Lower leg skin (tissue), 4 donors: Measurements from ENCODE around the gene RALGAPA1. TPM values are rescaled to one million over a fixed set of nuclear protein-coding genes. Genes with fewer than 3 reads are reported as not detected.
A peak's percentile ranks its signal among the peaks of the same experiment; 100 is the strongest.
"Not testable (repeated sequence)": the region's sequence is repeated elsewhere in the genome, so short reads cannot be mapped to it uniquely, and the experiment has no call there.

ENCODE experiments used
- DNase-seq, 2 donors: peaks; one replicate each; pipeline ENCODE4 v3.0.0-alpha.2; 2019; ENCODE audit warnings: low spot score in 2 of 2
- H3K4me3 ChIP-seq: fragments of 200-600 bp; sonication (generic); 2 replicates; pipeline ENCODE4 v1.5.1; 2017; ENCODE audit warnings: mild to moderate bottlenecking, low read depth; ENCODE audit not compliant: poor library complexity, severe bottlenecking
- POLR2A ChIP-seq, 2 donors: fragments of 450-650 bp; IDR thresholded peaks; one replicate each; pipeline ENCODE4 v1.6.1; 2016 to 2017; ENCODE audit warnings: antibody characterized with exemption in 2 of 2, mild to moderate bottlenecking in 1 of 2, moderate library complexity in 1 of 2
- WGBS, 2 donors: methylation state at CpG; one replicate each; pipeline ENCODE4 v1.1.5; 2018; 5-methylcytosine and 5-hydroxymethylcytosine counted together
- intact Hi-C: fragments of 100-400 bp; cut with DNase I; formaldehyde crosslinking; loops from one replicate; pipeline ENCODE4 v1.15.0; 2023; ENCODE audit warnings: low total_unique reads
- total RNA-seq, 4 donors: library from RNA; depleted of rRNA; stranded (reverse); fragments of >200 nt; gene quantifications; one replicate each; pipeline ENCODE4 v1.1.0, GENCODE V29; 2016
- TF ChIP-seq, protein P1 (sequence below), 3 donors: fragments of 450-650 bp; IDR thresholded peaks; one replicate each; pipeline ENCODE4 v1.5.1; 2016; ENCODE audit warnings: antibody characterized with exemption in 3 of 3, mild to moderate bottlenecking in 3 of 3, moderate library complexity in 2 of 3

Gene RALGAPA1
- 10 to 100 TPM; 48.4 to 56.9 (median 50.2) TPM for total RNA-seq

DNA sequence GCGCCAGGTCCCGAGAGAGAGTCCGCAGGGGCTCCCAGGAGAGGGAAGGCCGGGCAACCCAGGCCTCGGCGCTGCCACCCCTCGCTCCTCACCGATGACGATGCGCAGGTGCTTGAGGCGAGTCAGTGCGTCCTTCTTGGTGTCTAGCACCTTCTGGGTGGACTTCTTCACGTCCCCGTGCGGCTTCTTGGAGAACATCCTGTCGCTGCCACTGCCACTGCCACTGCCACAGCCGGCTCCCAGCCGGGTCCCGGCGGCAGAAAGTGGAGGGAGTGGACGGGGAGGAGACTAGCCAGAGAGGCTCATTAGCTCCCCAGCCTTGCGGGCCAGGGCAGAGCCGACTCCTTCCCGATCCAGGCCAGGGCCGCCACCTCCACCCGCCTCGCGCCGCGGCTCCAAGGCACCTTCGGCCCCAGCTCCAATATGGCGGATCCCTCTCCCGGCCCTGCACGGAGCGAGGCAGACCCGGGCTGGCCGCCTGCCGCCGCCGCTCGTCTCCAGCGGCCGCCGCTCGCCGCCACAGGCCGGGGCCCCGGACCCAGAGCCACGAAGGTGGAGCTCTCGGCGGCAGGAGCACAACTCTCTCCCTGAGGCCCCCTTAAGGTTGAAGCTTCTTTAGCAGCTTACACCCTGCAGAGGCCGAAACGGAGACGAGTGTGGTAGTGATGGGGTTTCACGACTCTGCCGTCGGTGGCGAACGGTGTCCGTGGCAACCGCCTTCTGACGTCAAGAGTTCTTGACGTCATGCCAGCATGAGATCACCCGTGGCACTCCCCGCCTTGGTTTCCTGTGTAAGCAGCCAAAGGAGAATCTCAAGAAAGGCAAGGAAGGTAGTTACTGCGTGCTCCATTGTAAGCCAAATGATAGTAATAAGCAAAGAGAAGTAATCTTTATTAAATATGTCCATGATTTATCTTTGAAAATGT, at the start of gene RALGAPA1:
TSS of gene RALGAPA1 (minus strand) at position 658 of the 926 bp plus-strand sequence. CDS start at position 198, 460 bp downstream.
- peak within 1 kb of the TSS; percentile 52 for H3K4me3 ChIP-seq
- WGBS, 2 donors = 0 to 1% methylated on average over 23 to 31 of the region's 66 CpGs
- intact Hi-C loops = not testable (repeated sequence)
- TF ChIP-seq, protein P1, sequence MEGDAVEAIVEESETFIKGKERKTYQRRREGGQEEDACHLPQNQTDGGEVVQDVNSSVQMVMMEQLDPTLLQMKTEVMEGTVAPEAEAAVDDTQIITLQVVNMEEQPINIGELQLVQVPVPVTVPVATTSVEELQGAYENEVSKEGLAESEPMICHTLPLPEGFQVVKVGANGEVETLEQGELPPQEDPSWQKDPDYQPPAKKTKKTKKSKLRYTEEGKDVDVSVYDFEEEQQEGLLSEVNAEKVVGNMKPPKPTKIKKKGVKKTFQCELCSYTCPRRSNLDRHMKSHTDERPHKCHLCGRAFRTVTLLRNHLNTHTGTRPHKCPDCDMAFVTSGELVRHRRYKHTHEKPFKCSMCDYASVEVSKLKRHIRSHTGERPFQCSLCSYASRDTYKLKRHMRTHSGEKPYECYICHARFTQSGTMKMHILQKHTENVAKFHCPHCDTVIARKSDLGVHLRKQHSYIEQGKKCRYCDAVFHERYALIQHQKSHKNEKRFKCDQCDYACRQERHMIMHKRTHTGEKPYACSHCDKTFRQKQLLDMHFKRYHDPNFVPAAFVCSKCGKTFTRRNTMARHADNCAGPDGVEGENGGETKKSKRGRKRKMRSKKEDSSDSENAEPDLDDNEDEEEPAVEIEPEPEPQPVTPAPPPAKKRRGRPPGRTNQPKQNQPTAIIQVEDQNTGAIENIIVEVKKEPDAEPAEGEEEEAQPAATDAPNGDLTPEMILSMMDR (IDR thresholded peaks at IDR 0.05) = peak in 1 of 3 donors; percentile 74
- TF ChIP-seq POLR2A (IDR thresholded peaks at IDR 0.05) = peak in 1 of 2 donors; percentile 10
- DNase-seq = peak; percentile 94 to 98

DNA sequence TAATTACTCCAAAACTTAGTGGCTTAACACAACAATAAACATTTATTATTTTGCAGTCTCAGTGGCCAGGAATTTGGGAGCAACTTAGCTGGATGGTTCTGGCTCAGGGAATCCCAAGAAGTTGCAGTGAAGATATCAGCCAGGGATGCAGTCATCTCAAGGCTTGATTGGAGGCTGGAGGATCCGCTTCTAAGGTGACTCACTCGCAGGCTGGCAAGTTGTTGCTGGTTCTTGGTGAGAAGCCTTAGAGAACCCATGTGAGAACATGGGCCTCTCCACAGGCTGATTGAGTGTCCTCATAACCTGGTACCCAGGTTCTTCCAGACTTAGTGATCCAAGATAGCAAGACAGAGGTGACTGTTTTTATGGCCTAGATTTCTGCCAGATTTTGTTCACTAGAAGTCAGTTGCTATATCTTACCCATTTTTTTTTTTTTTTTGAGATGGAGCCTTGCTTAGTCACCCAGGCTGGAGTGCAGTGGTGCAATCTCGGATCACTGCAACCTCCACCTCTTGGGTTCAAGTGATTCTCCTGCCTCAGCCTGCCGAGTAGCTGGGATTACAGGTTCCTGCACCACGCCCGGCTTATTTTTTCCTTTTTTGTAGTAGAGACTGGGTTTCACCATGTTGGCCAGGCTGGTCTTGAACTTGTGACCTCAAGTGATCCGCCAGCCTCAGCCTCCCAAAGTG, 49.6 kb upstream of the RALGAPA1 start:
- WGBS, 2 donors = 72 to 78% methylated on average over 7 of the region's 7 CpGs
- no peak for TF ChIP-seq POLR2A (IDR thresholded peaks at IDR 0.05)
- DNase-seq = no peak
- intact Hi-C loops = no loop called here
- H3K4me3 ChIP-seq = no peak overlapping the region

DNA sequence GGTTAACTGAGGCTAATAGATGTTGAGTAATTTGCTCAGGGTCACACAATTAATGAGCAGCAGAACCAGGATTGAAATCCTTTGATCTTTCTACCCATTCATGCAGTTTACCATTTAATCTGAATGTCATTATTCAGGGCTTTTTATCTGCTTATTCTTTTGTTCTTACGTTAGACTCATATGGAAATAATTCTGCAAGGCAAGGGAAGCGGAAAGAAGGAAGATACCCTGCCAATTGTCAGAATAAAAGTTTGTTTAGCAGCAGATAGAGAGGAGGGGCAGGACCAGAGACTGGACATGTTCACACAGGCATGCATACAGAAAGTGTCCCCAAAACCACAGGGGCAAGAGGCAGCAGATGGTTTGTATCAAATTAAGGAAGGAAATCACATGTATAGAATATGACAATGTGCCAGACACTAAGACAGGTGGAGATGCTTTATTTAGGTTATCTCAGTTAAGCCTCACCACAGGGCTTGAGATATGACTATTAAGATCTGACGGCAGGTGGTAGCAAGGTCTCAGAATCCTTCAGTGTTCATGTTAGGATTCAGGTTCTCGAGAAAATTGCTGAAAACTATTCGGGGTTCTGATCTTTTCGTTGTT, 46.9 kb upstream of the RALGAPA1 start:
- 72 to 75% methylated on average over 6 of the region's 6 CpGs for WGBS, 2 donors
- no peak overlapping the region for H3K4me3 ChIP-seq
- no peak for DNase-seq
- intact Hi-C loops = no loop called here
- no peak for TF ChIP-seq POLR2A (IDR thresholded peaks at IDR 0.05)
- TF ChIP-seq, protein P1 (IDR thresholded peaks at IDR 0.05) = no peak

DNA sequence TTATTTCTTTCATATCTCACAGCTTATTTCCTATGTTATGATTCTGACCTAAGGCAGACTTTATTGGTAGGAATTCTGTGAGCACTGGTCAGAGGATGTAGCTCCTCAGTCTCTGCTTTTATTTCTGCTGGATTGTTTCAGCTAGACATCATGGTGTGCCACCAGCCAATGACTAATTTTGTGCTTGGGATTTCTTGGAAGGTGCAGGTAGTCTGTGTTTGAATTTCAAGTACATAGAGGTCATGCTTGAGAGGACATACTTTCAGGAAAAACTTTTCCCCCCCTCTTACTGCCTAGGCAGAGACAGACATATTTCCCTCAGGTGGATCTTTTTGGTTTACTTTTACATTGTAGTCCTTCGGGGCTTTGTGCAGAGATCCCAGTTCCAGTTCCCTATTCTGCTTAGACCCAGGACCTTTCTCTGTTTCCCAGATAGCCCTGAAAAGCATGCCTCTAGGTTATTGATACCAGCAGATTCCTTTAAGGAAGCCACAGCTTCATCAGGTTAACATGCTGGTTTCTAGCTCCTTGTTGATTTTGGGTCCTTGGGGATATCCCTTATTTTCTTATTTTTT, 45.7 kb upstream of the RALGAPA1 start:
- no peak for TF ChIP-seq POLR2A (IDR thresholded peaks at IDR 0.05)
- TF ChIP-seq, protein P1 (IDR thresholded peaks at IDR 0.05) = no peak
- no peak overlapping the region for H3K4me3 ChIP-seq
- no peak for DNase-seq
- intact Hi-C loops = no loop called here
- WGBS, 2 donors = 88% methylated on average over 1 of the region's 1 CpG

DNA sequence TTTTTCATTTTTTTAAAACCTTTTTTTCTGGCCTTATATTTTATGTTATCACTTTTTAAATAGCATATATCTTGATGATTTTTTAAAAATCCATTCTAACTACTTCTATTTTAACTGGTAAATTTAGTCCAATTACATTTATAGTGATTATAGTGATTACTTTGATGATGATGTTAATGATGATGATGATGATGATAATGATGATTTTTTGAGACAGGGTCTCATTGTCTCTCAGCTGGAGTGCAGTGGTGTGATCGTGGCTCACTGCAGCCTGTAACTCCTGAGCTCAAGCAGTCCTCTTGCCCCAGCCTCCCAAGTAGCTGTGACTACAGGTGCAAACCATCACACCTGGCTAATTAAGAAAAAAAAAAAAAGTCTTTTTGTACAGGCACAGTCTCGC, 44.1 kb upstream of the RALGAPA1 start:
- WGBS, 2 donors = 98 to 99% methylated on average over 2 of the region's 2 CpGs
- TF ChIP-seq, protein P1 (IDR thresholded peaks at IDR 0.05) = no peak
- TF ChIP-seq POLR2A (IDR thresholded peaks at IDR 0.05) = no peak

More for the DNA sequence above, 44.1 kb upstream of the RALGAPA1 start:
- intact Hi-C loops = no loop called here
- no peak overlapping the region for H3K4me3 ChIP-seq
- no peak for DNase-seq
